ENCODE measurements around the gene PDLIM4.

Gene PDLIM4

GRCh38 chr5:132213666-132214065, 43.8 kb upstream of the PDLIM4 start:
- TF ChIP-seq CTCF (conservative IDR thresholded peaks at IDR 0.05; ENCODE audit: control insufficient read depth, insufficient read depth, low read depth, low read length): no peak
- H3K4me3 ChIP-seq (ENCODE audit: control insufficient read depth, low read depth, low read length): no peak overlapping the region
- DNase-seq (ENCODE audit: low read depth): no peak

GRCh38 chr5:132214491-132214890, 43.0 kb upstream of the PDLIM4 start:
- no peak for TF ChIP-seq CTCF (conservative IDR thresholded peaks at IDR 0.05; ENCODE audit: control insufficient read depth, insufficient read depth, low read depth, low read length)
- H3K4me3 ChIP-seq (ENCODE audit: control insufficient read depth, low read depth, low read length): no peak overlapping the region
- DNase-seq (ENCODE audit: low read depth): no peak

GRCh38 chr5:132215329-132215728, 42.2 kb upstream of the PDLIM4 start:
- no peak for TF ChIP-seq CTCF (conservative IDR thresholded peaks at IDR 0.05; ENCODE audit: control insufficient read depth, insufficient read depth, low read depth, low read length)
- H3K4me3 ChIP-seq (ENCODE audit: control insufficient read depth, low read depth, low read length): no peak overlapping the region
- peak; percentile 99 for DNase-seq (ENCODE audit: low read depth)

DNA sequence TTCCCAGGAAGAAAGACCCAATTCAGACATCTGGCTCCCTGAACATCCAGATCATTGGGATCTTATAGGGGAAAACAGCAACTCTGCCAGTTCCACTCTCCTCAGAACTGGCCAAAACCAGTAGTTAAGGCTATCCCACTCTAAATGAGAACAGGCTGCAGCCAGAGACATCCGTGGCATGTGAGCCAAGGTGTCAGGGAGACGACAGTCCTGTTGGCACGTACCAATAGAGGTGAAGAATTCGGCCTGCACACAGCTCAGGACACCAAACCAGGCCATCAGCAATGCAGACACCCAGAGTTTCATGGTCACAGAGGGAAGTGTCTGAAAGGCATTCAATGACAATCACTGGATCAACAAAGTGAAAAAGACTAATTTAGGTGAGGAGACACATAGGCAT, 39.2 kb upstream of the PDLIM4 start:
- no peak overlapping the region for H3K4me3 ChIP-seq (ENCODE audit: control insufficient read depth, low read depth, low read length)
- TF ChIP-seq CTCF (conservative IDR thresholded peaks at IDR 0.05; ENCODE audit: control insufficient read depth, insufficient read depth, low read depth, low read length): no peak
- no peak for DNase-seq (ENCODE audit: low read depth)

GRCh38 chr5:132219289-132219970, 38.1 kb upstream of the PDLIM4 start:
- no peak for DNase-seq (ENCODE audit: low read depth)
- H3K4me3 ChIP-seq (ENCODE audit: control insufficient read depth, low read depth, low read length): no peak overlapping the region
- TF ChIP-seq CTCF (conservative IDR thresholded peaks at IDR 0.05; ENCODE audit: control insufficient read depth, insufficient read depth, low read depth, low read length): no peak

- DNase-seq (ENCODE audit: low read depth): no peak
- no peak for TF ChIP-seq CTCF (conservative IDR thresholded peaks at IDR 0.05; ENCODE audit: control insufficient read depth, insufficient read depth, low read depth, low read length)
- H3K4me3 ChIP-seq (ENCODE audit: control insufficient read depth, low read depth, low read length): no peak overlapping the region
Observed at GRCh38 chr5:132219981-132220380, 37.5 kb upstream of the PDLIM4 start.

DNA sequence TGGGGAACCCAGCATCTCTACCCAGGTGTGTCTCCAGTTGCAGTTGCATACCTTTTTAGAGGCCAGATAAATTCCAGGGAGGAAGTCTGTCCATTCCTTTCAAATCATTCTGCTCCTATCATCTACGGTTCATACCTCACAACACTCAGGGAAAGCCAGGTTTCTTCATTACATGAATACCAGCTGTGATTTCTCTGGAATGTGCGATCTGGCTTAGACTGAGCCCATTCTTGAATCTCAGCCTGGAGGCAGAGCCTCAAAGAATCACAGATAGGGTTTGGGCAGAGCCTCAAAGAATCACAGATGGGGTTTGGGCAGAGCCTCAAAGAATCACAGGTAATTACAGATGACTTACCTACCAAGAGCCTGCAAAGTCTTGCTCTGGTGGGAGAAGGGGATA, 37.0 kb upstream of the PDLIM4 start:
- TF ChIP-seq CTCF (conservative IDR thresholded peaks at IDR 0.05; ENCODE audit: control insufficient read depth, insufficient read depth, low read depth, low read length): no peak
- H3K4me3 ChIP-seq (ENCODE audit: control insufficient read depth, low read depth, low read length): no peak overlapping the region
- no peak for DNase-seq (ENCODE audit: low read depth)
